ENCODE measurements around the gene CLDN25.

The CLDN25 gene

GRCh38 chr11:113814181-113814580 lies 34.6 kb downstream of the CLDN25 start:
- no peak for DNase-seq

DNA sequence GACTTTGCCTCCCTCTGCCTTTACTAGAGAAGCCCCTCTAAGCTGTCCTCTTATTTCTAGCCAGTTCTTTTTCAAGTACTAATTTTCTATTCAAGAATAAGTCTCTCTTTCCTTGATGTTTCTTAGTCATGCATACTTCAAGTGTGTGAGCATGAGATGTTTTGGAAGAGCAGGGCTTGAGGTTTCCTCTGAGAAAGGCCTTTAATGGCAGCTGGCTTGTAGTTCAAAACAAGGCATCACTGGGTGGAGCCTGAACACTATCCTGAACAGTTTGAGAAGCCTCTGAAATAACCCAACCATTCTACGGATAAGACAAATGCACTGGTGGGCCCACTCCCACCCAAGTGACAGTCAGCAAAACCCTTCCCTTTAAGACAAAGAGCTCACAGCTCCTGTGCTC lies 37.6 kb downstream of the CLDN25 start:
- no peak for DNase-seq

GRCh38 chr11:113817626-113818025 lies 38.0 kb downstream of the CLDN25 start:
- no peak for DNase-seq

GRCh38 chr11:113818426-113818825 lies 38.8 kb downstream of the CLDN25 start:
- DNase-seq: no peak

DNA sequence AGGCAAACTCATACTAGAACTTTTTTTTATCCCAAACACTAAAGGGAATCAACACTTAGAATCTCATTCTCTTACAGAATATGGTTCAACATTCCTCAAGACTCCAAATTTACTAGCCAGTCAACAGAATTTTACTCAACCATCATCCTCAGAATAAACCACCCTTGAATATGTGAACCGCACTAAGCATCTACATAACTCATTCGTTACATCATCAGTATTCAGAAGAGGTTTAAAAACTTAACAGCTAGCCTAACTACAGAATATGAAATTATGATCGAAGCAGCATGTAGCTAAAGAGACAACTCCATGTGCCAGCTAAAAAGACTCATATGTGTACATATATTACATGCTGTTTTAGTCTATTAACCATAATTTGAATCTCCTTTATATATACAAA lies 47.9 kb downstream of the CLDN25 start:
- no peak for DNase-seq

GRCh38 chr11:113828191-113828590 lies 48.6 kb downstream of the CLDN25 start:
- DNase-seq: no peak

DNA sequence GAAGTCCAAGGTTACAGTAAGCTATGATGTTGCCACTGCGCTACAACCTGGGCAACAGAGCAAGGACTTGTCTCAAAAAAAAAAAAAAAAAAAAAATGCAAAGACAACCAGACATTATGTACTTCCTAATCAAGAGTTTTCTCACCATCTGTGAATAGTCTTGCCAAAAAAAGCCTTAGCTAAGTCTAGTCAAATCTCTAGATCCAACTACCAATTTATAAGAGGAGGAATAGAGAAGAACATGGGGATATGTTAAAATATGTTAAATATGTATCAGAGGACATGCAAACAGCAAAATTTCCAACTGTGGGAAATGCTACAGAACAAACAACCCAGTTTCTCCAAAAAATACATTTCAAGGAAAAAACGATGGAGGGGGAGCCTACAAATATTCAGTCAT lies 50.2 kb downstream of the CLDN25 start:
- DNase-seq: no peak
